Measurements from ENCODE around the gene TMEM39B.
"Not testable (repeated sequence)": the region's sequence is repeated elsewhere in the genome, so short reads cannot be mapped to it uniquely, and the experiment has no call there.

The TMEM39B gene

DNA sequence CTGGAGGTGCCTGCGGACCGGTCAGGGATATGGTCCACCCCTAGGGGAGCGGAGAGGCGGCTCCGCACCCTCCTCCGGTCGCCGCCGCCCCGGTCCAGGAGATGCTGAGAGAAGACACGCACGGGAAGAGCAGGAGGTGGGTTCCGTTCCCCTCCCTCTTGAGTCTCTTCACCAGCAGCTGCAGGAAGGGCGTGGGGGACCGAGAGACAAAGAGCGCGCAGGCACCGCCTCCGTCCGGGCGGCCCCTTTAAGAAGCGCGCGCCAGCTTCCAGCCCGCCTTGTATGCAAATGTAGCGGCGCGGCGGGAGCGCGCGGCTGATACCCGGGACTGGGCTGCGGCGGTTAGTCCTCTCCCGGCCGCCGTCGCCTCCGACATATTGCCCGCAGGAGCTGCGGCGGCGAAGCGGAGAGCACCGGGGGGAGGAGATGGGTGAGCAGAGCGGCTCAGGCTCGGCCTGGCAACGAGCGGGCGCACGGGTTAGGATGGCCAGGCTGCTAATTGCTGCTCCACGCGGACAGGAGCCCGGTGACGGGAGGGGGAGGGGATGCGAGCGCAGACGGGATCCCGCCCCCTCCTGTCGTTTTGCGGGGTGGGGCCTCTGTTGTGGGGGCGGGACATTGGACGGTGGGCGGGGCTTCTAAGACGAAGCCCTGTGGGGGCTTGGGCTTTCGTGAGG lies at the start of gene TMEM39B:
Gene TMEM39B, plus strand, starts transcription at position 318 of the 677 bp plus-strand sequence. Its CDS starts 109 bp downstream, at position 427.
- peak; percentile 97 for DNase-seq

DNA sequence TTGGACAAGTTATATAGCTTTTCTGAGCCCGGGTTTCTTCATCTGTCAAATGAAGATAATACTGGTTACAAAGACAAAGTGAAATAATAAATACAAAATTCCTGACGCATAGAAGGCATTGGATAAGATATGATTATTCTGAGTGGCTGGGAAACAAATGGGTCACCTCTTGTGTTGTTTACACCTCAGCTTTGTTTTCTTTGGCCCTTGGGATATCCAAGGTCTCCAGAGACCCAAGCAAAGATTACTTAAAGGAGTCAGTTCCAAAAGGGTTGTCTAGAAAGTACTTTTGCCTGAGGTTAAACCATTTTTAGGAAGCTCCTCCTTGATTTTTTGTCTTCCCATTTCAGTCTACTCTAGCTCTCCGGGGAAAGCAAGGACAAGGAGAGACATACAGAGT lies 49.4 kb upstream of the TMEM39B start:
- no peak for DNase-seq

DNA sequence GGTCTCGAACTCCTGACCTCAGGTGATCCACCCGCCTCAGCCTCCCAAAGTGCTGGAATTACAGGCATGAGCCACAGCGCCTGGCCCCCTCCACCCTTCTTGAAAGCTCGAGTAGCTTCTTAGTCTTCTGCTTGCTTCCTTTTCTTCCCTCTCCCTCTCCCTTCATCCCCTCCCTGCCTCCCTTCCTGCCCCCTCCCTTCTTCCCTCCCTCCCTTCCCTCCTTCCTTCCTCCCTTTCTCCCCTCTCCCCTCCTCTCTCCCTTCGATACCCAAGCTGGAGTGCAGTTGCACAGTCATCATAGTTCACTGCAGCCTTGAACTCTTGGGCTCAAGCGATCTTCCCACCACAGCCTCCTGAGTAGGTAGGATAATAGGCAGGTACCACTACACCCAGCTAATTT lies 47.2 kb upstream of the TMEM39B start:
- DNase-seq: no peak

DNA sequence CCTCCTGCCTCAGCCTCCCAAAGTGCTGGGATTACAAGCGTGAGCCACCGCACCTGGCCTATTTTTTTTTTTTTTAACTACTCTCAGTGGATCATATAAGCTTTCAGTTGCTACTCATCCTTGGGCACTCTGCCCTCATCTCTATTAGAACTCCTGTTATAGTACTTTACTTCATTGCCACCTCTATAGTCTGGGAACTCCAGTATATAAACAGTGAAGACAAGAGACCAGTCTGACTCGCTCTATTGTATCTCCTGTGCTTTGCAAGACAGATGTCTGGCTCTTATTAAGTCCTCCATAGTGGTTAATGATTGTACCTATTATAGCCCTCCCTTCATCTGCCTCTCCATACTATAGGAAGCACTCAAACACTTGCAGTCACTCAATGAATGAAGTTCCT lies 44.0 kb upstream of the TMEM39B start:
- no peak for DNase-seq

DNA sequence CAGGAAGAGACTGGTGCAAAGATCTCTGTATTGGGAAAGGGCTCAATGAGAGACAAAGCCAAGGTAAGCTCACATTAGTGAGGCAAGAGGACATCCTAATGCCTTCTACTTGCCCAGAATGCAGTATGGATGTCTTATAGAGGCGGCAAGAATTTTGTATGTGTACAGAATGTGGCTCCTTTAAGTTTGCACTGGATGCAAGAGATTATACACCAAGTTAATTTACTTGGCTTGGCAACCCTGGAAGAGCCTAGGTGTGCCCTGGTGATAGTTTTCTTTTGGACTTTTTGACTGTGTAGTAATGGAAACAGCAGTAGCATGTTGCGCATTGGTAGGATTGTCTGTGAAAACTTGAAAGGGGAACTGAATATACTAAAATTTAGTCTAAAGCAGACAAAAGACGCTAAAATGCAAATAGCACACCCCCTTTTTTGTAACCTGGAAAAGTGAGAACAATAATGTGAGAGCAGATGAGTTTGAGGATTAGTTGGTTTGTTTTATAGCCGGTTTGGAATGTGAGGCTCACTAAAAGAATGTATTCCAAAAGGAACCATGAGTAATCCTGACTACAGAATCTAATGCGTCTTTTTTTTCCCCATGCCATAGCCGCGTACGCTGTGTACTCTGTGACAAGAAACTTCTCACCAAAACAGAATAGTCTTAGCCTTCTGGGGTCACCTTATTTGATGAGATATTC lies 41.0 kb upstream of the TMEM39B start:
- DNase-seq: no peak

DNA sequence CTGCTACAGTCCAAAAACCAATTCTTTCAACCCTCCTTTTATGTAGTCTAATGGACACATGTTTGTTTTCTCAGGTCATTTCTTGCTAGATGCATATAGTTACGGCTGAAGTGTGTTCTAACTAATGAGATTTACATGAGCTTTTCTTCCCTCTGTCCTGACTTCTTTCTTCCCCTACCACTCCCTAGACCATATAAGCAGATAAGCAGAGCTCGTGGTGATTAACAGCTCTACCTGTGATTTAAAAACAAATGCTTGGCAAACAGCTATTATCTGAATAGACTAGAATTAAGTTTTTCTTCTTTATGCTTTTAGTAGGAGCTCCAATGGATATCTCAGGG lies 40.5 kb upstream of the TMEM39B start:
- DNase-seq: no peak

DNA sequence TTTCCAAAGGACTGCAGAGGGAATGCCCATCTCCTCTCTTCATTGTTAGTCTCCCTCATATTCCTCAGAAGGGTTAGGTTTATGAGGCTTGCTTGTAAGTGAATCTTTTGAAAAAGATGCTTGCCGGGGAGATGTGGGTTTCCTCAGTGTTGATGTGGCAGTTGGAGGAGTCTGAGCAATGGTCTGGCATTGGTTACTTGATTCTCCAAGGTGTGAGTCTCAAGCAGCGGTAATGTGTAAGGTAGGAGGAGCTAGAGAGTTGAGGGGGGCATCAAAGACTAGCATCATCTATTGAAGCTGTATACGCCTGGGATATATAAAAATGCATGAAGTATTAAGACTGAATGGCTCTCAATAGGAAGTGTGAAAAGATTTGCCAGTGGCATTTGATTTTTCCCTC lies 37.6 kb upstream of the TMEM39B start:
- DNase-seq: no peak

DNA sequence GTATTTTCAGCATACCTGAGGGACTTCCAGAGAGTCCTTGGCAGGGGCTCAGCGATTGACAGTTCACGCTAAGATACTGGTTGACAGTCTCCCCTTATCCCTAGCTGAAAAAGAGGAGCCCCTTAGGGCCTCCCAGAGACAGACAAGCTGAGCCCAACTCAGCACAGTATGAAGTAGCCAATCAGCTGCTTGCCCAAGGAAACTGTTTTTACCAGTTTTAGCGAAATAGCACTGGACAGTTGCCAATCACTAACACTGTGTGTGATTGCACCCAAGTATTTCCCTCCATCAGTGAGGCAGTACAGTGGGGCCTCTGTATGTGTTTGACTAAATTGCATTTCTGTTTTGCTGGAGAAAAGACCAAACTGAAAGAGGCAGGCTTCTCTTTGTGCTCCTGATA lies 32.0 kb upstream of the TMEM39B start:
- no peak for DNase-seq

DNA sequence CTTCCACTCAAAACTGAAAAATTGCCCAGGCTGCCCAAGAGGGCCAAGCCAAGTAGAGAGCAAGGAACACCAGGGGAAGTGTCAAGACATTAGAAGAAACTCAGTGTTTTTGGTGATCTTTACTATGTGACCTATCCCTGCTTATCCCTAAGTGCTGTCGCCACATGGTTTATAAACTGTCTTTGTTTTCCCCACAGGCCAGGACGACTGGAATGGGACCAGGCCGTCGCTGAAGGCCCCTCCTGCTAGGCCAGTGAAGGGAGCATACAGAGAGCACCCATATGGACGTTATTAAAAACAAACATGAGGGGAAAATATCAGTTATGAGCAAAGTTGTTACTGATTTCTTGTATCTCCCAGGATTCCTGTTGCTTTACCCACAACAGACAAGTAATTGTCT lies 30.4 kb upstream of the TMEM39B start:
- DNase-seq: no peak

DNA sequence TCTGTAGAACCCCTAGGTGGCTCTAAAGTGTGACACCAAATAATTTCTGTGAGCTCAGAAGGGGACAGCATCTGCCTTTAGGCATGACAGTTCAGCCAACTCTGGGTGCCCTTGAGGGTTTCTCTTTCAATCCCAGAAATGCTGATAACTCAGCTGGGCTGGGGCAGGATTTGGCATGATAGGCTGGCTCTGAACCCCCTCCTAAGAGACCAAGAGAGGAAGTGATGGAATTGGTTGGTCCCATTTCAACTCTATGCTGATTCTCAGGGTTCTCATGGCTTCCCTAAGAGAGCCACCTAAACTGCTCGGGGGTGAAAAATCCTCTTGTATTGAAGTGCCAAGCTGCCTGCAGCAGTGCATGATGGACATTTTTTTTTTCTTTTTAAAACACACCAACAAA lies 28.5 kb upstream of the TMEM39B start:
- DNase-seq: no peak

DNA sequence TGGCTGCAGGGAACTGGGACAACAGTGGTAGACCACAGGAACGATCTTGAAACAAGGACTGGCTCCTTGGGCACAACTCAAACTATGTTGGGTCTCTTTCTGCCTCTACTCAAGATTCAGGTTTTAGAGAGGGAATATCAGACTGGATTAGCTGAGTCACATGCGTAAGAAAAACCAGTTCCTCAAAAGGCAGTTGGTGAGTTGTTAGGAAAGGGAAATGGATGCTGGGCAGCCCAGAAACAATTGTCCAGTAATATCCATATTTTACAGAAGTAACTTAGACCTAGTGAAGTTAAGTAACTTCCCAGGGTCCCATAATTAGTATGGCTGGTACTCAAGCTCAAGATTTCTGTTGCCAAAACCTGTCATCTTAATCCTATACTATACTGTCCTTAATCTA lies 27.0 kb upstream of the TMEM39B start:
- DNase-seq: no peak

DNA sequence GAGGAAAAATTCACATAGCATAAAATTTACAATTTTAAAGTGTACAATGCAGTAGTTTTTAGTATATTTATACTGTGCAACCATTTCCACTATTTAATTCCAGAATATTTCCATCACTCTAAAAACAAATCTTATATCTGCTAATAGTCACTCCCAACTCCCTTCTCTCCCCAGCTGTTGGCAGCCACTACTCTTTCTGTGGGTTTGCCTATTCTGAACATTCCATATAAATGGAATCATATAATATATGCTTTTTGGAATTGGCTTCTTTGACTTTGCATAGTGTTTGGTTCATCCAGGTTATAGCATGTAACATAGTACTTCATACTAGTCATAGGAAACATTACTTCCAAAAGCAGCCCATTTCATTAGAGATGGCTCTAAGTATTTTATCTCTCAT lies 25.0 kb upstream of the TMEM39B start:
- DNase-seq: no peak

DNA sequence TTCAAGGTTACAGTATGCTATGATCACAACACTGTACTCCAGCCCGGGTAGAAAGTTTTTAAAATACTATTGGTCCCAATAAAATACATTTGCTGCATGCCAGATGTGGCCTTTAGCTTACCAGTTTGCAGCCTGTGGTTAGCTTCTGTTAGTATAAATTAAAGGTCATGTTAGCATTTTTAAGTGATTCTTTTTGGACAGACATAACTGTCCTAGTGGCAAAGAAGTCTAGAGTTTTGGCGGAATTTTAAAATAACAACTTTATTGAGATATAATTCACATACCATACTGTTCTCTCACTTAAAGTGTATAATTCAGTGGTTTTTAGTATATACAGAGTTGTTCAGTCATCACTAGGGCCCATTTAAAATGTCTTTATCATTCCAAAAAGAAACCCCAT lies 24.3 kb upstream of the TMEM39B start:
- no peak for DNase-seq

DNA sequence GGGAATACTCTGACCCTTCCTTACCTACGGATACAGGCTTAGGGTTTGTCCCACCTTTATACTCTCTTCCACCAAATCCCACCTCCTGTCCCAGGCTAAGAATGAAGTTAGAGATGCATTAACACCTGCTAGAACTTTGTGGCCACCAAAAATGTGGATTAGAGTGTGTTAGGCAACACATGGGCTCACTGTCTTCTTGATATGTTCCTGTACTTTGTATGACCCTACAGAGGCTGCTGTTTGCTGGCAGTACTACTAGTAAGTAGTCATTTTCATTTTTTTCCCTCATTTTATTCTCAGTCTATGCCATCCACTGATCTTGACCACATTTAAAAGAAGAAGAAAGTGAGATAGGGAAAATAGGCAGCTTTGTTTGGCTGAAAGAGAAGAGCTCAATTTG lies 21.0 kb upstream of the TMEM39B start:
- DNase-seq: no peak

DNA sequence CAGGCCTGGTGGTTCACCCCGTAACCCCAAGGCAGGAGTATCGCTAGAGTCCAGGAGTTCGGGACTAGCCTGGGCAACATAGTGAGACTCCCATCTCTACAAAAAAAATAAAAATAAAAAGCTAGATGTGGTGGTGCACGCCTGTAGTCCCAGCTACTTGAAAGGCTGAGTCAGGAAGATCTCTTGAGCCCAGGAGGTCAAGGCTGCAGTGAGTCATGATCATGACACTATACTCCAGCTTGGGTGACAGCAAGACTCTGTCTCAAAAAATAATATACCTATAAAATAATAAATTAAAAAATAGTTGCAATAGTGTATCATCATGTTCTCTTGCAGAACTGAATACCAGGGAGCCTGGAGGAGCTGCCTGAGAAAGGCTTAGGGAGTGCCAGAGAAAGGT lies 19.9 kb upstream of the TMEM39B start:
- no peak for DNase-seq

DNA sequence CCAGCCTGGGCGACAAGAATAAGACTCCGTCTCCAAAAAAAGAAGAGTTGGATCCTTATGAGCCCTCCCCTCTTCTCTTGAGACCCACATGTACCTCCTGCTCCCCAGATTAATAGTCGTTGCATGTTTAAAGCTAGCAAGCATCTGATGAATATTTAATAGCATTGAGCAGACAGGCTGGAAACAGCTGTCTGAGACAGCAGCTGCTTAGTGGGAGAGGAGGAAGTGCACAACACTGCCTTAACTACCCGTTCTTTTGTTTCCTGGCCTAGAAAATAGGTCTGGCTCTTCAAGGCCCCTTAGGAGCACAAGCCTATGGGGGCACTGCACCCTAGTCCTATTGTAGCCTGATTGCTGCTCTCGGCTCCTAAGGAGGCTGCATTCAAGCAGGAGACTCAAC lies 17.3 kb upstream of the TMEM39B start:
- no peak for DNase-seq

DNA sequence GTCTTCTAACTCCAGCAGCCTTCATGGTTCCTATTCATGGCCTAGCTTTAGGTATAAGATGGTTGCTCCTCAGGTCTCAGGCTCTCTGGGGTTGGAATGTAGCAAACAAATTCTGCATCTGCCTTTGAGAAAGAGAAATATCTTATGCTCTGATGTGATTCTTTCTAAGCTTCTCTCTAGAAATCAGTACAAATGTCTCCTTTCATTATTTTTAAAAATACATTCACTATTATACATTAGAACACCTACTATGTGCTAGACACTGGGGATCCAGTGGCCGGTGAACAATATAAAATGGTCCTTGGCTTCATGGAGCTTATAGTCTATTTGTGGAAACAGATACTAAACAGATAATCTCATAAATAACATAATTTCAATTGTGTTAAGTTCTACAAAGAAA lies 16.1 kb upstream of the TMEM39B start:
- DNase-seq: no peak

DNA sequence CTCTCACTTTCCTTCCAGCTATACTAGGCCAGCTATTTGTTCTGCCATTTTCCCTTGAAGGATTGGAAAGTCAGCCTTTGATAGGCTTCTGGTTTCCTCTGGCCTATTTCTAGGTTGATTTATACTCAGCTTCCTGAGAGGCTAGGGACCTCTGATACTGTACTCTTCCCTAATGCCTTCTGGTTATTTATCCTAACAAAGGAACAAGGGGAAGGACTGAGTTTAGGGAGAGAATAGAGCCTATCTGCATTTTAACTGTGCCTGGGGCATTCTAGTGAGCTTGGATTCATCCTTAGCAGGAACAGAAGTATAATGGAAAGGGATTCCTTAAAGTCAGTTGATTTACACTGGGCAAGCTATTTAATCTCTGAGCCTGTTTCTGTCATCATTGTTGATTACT lies 11.8 kb upstream of the TMEM39B start:
- no peak for DNase-seq

DNA sequence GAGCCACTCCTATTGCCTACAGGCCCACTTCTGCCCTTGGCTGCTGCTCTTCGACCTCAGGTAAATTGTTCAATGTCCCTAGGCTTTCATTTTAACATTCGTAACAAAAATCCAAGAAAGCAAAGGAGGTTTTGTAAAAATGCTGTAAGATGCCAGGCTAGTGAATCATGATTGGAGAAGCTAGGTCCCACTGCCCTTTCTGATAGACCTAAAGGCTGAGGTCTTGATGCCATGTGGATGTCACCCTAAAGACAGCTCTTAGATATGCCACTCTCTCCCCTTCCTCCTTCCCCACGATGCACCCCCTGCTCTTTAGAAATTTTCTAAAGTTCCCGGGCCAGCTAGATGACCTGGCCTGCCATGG lies 9.9 kb upstream of the TMEM39B start:
- DNase-seq: no peak

DNA sequence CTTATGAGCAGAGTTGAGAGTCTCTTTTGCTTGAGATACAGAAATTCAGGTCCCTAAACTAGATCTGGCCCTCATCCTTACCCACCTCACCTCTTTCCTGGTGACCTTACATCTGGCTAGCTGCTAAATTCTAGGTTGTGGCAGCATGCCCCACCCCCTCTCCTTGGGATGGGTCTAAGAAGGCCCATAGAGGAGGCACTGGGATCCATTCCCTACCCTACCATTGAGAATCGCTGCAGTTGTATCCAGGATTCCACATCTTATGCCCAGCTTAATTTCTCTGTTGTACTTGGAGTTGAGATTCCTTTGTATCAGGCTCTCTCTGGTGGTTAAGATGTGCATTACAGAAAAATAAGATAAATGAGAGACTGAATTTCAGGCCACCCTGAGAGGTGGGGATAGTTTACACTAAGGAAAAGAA lies 9.5 kb upstream of the TMEM39B start:
- DNase-seq: peak; percentile 38

DNA sequence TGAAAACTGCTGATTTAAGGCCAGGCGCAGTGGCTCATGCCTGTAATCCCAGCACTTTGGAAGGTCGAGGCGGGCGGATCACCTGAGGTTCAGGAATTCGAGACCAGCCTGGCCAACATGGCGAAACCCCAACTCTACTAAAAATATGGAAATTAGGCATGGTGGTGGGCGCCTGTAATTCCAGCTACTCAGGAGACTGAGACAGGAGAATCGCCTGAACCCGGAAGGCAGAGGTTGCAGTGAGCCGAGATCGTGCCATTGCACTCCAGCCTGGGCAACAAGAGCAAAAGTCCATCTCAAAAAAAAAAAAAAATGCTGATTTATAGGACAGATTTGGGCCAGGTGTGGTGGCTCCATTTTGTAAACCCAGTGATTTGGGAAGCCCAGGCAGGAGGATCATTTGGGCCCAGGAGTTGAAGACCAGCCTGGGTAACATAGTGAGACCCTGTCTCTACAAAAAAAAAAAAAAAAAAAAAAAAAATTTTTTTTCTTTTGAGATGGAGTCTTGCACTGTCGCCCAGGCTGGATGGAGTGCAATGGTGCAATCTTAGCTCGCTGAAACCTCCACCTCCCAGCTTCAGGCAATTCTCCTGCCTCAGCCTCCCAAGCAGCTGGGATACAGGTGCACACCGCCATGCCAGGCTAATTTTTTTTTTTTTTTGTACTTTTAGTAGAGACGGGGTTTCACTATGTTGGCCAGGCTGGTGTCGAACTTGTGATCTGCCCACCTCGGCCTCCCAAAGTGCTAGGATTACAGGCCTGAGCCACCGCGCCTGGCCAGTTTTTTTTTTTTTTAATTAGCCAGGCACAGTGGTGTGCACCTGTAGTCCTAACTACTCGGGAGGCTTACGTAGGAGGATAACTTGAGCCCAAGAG lies 6.9 kb upstream of the TMEM39B start:
- DNase-seq: not testable (repeated sequence)

DNA sequence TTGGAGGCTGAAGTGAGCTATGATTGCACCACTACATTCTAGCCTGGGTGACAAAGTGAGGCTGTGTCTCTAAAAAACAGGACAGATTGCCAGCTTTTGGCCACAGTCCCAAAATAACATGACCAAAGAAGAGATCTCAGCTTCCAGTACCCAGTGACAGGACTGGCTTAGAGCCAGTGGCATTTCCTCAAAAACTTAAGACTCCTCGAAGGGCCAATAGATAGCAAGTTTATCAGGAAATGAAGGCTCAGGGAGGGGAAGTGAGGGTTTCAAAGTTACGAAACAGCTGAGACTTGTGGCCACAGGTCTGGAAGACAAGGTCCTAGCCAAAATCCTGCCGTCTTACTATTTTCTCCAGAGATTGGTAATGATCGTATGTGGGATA lies 6.3 kb upstream of the TMEM39B start:
- peak; percentile 76 for DNase-seq

DNA sequence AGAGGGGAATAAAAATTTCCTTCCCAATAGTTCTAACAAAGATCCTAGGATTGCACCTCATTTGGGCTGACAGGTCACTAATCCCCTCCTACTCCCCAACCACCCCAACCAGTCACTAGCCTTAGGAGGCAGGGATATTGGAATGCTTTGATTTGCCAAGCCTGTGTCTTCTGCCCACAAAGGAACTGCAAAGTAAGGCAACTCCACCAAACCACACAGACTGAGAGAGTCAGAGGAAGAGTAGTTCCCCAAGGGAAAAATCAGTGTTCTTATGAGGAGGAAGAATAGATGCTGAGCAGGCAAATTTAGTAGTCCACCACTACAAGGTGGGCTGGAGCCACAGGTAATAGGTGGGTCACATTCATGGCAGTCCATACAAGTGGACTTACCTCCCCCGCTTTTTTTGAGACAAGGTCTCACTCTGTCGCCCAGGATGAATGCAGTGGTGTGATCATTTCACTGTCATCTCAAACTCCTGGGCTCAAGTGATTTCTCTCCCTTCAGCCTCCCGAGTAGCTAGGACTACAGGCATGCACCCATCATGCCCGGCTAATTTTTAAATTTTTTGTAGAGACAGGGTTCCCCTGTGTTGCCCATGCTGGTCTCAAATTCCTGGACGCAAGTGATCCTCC lies 3.7 kb upstream of the TMEM39B start:
- DNase-seq: no peak

All from femur (tissue), 1 donor.